H1 (cell line): Measurements from ENCODE around the gene TLR4. TPM values are rescaled to one million over a fixed set of nuclear protein-coding genes. Genes with fewer than 3 reads are reported as not detected.

Experiments used
- CTCF ChIA-PET: fragments of 300-600 bp; sonication (Branson Sonifier 250); formaldehyde crosslinking; loops from one replicate; lab custom pipeline; 2021; ENCODE audit not compliant: partially characterized antibody; lab: Charles Lee
- POLR2A ChIA-PET: fragments of 300-600 bp; sonication (Branson Sonifier 250); formaldehyde crosslinking; loops from one replicate; lab custom pipeline; 2021; ENCODE audit warnings: inconsistent platforms; ENCODE audit not compliant: partially characterized antibody; lab: Charles Lee
- DNase-seq, 2 experiments: peaks; one replicate each; pipeline versions ENCODE4 v3.0.0 to v3.0.0-alpha.2; 2010 to 2022; ENCODE audit warnings: low spot score in 2 of 2, low read depth in 1 of 2, mixed read lengths in 1 of 2
- FAIRE-seq: peaks from 2 replicates; lab custom pipeline; 2011; peaks lifted over from hg19 to GRCh38; lab: Jason Lieb, UNC
- H2AFZ ChIP-seq: 2 replicates; pipeline ENCODE4 v1.8.1; 2012; ENCODE audit warnings: low read length, inconsistent platforms
- H2AK5ac ChIP-seq: 2 replicates; pipeline ENCODE4 v1.6.1; 2013; ENCODE audit warnings: low read depth, low read length
- H2BK120ac ChIP-seq: replicated peaks from 2 replicates; pipeline ENCODE3; 2013; ENCODE audit warnings: low read depth, low read length, inconsistent platforms
- H2BK12ac ChIP-seq: 2 replicates; pipeline ENCODE4 v1.6.1; 2013; ENCODE audit warnings: low read depth, low read length
- H2BK15ac ChIP-seq: 2 replicates; pipeline ENCODE4 v1.6.1; 2013; ENCODE audit warnings: low read length
- H2BK20ac ChIP-seq: 2 replicates; pipeline ENCODE4 v1.6.1; 2013; ENCODE audit warnings: low read length
- H2BK5ac ChIP-seq: 2 replicates; pipeline ENCODE4 v1.6.1; 2013; ENCODE audit warnings: low read depth, low read length
- H3K14ac ChIP-seq: 2 replicates; pipeline ENCODE4 v1.6.1; 2013; ENCODE audit warnings: inconsistent platforms; ENCODE audit not compliant: insufficient read length
- H3K18ac ChIP-seq: 2 replicates; pipeline ENCODE4 v1.6.1; 2013; ENCODE audit warnings: low read length; ENCODE audit errors: extremely low read depth
- H3K23ac ChIP-seq: 2 replicates; pipeline ENCODE4 v1.6.1; 2013; ENCODE audit warnings: inconsistent platforms; ENCODE audit not compliant: insufficient read length
- H3K23me2 ChIP-seq: 2 replicates; pipeline ENCODE4 v1.6.1; 2013; ENCODE audit warnings: low read depth, low read length
- H3K27ac ChIP-seq: 2 replicates; pipeline ENCODE4 v1.6.1; 2011; ENCODE audit warnings: low read depth, low read length, inconsistent platforms
- H3K27me3 ChIP-seq, 4 experiments: replicated peaks in 1 of 4; 1 replicate in 1 of 4; 2 replicates in 3 of 4; pipeline versions ENCODE4 v1.6.1 to v1.8.1; 2011 to 2013; ENCODE audit warnings: low read length in 3 of 4, mild to moderate bottlenecking in 3 of 4, inconsistent platforms in 2 of 4, mixed read lengths in 2 of 4, moderate library complexity in 1 of 4; ENCODE audit not compliant: control insufficient read depth in 3 of 4, insufficient read depth in 3 of 4; ENCODE audit errors: extremely low read depth in 1 of 4
- H3K36me3 ChIP-seq, 4 experiments: 2 replicates each; pipeline versions ENCODE4 v1.6.1 to v1.8.1; 2011 to 2013; ENCODE audit warnings: mild to moderate bottlenecking in 4 of 4, low read length in 3 of 4, moderate library complexity in 2 of 4, control low read depth in 1 of 4, inconsistent platforms in 1 of 4; ENCODE audit not compliant: insufficient read depth in 4 of 4, control insufficient read depth in 2 of 4
- H3K4ac ChIP-seq: replicated peaks from 2 replicates; pipeline ENCODE3; 2013; ENCODE audit warnings: low read length, low read depth, mixed read lengths, inconsistent platforms; ENCODE audit not compliant: insufficient read length
- H3K4me1 ChIP-seq, 4 experiments: replicated peaks in 1 of 4; 1 replicate in 1 of 4; 2 replicates in 3 of 4; pipeline versions ENCODE4 v1.6.1 to v1.8.1; 2011 to 2013; ENCODE audit warnings: low read length in 3 of 4, inconsistent platforms in 2 of 4, mixed read lengths in 1 of 4; ENCODE audit not compliant: insufficient read depth in 4 of 4, control insufficient read depth in 3 of 4
- H3K4me2 ChIP-seq, 2 experiments: 2 replicates each; pipeline versions ENCODE4 v1.6.1 to v1.8.1; 2011 to 2013; ENCODE audit warnings: low read depth in 2 of 2, low read length in 2 of 2, control low read depth in 1 of 2, inconsistent platforms in 1 of 2, mild to moderate bottlenecking in 1 of 2; ENCODE audit not compliant: insufficient read depth in 1 of 2
- H3K4me3 ChIP-seq, 4 experiments: fragments of 200-600, 300-600 bp in 1 of 4; sonication (generic), shearing (Covaris generic), sonication (Bioruptor Twin) in 1 of 4; 2 replicates each; pipeline versions ENCODE4 v1.5.1 to v1.8.1; 2011 to 2016; ENCODE audit warnings: low read length in 4 of 4, low read depth in 3 of 4, control low read depth in 2 of 4, inconsistent platforms in 2 of 4, mild to moderate bottlenecking in 2 of 4, mixed read lengths in 1 of 4, moderate library complexity in 1 of 4; ENCODE audit not compliant: insufficient read depth in 2 of 4; ENCODE audit errors: extremely low read depth in 1 of 4
- H3K56ac ChIP-seq: replicated peaks from 2 replicates; pipeline ENCODE3; 2013; ENCODE audit warnings: low read depth, mild to moderate bottlenecking, mixed read lengths, low read length, inconsistent platforms; ENCODE audit not compliant: insufficient read length
- H3K79me1 ChIP-seq: 2 replicates; pipeline ENCODE4 v1.6.1; 2013; ENCODE audit warnings: low read depth, low read length, control low read depth
- H3K79me2 ChIP-seq, 2 experiments: 2 replicates each; pipeline versions ENCODE4 v1.6.1 to v1.8.1; 2012 to 2013; ENCODE audit warnings: low read length in 2 of 2, mild to moderate bottlenecking in 2 of 2, inconsistent platforms in 1 of 2; ENCODE audit not compliant: insufficient read depth in 2 of 2, control insufficient read depth in 1 of 2
- H3K9ac ChIP-seq, 4 experiments: replicated peaks in 1 of 4; 1 replicate in 1 of 4; 2 replicates in 3 of 4; pipeline versions ENCODE4 v1.6.1 to v1.8.1; 2011 to 2013; ENCODE audit warnings: low read depth in 3 of 4, low read length in 3 of 4, control low read depth in 2 of 4, mild to moderate bottlenecking in 2 of 4, moderate library complexity in 2 of 4, inconsistent platforms in 1 of 4; ENCODE audit errors: extremely low read depth in 1 of 4
- H3K9me3 ChIP-seq, 2 experiments: 2 replicates each; pipeline versions ENCODE4 v1.6.1 to v1.8.1; 2012 to 2013; ENCODE audit warnings: mild to moderate bottlenecking in 2 of 2, moderate library complexity in 2 of 2, control low read depth in 1 of 2, inconsistent platforms in 1 of 2, low read depth in 1 of 2, low read length in 1 of 2, mixed read lengths in 1 of 2; ENCODE audit not compliant: insufficient read depth in 2 of 2
- H4K20me1 ChIP-seq, 2 experiments: replicated peaks in 1 of 2; 2 replicates each; pipeline versions ENCODE3 to v1.8.1; 2011 to 2013; ENCODE audit warnings: inconsistent platforms in 2 of 2, low read length in 2 of 2, mild to moderate bottlenecking in 1 of 2; ENCODE audit not compliant: insufficient read depth in 2 of 2, control insufficient read depth in 1 of 2
- H4K5ac ChIP-seq: 2 replicates; pipeline ENCODE4 v1.6.1; 2013; ENCODE audit warnings: low read length, low read depth, mixed read lengths, inconsistent platforms; ENCODE audit not compliant: insufficient read length
- H4K8ac ChIP-seq: 2 replicates; pipeline ENCODE4 v1.8.0; 2013; ENCODE audit warnings: mild to moderate bottlenecking, moderate library complexity, low read length, inconsistent platforms; ENCODE audit not compliant: insufficient read depth; ENCODE audit errors: extremely low read depth
- H4K91ac ChIP-seq: replicated peaks from 2 replicates; pipeline ENCODE3; 2013; ENCODE audit warnings: low read length, mixed read lengths, inconsistent platforms; ENCODE audit not compliant: insufficient read length
- CBX5 ChIP-seq: fragments of 300-800, 300-1000 bp; sonication (generic); IDR thresholded peaks from 2 replicates; pipeline ENCODE4 v1.7.1; 2016; ENCODE audit warnings: antibody characterized with exemption, low read length, low read depth
- E2F6 ChIP-seq: IDR thresholded peaks from 2 replicates; pipeline ENCODE4 v1.6.1; 2012; ENCODE audit warnings: inconsistent platforms
- HDAC6 ChIP-seq: IDR thresholded peaks from one replicate; pipeline ENCODE4 v1.7.1; 2012; ENCODE audit warnings: low read depth, mild to moderate bottlenecking, inconsistent platforms, low read length, moderate library complexity
- KDM5A ChIP-seq: fragments of 200-600 bp; IDR thresholded peaks from 2 replicates; pipeline ENCODE4 v1.7.1; 2012; ENCODE audit warnings: mild to moderate bottlenecking, low read length, inconsistent platforms, mixed read lengths
- POU5F1 ChIP-seq: IDR thresholded peaks from 2 replicates; pipeline ENCODE4 v1.6.1; 2011; ENCODE audit warnings: low read depth, mild to moderate bottlenecking, low read length, moderate library complexity
- RNF2 ChIP-seq: fragments of 200-900, 300-1000 bp; sonication (generic); IDR thresholded peaks from 2 replicates; pipeline ENCODE4 v1.7.1; 2016; ENCODE audit warnings: borderline replicate concordance, low read depth, mild to moderate bottlenecking, antibody characterized with exemption, low read length; ENCODE audit not compliant: poor library complexity, severe bottlenecking; ENCODE audit errors: missing control alignments
- SIRT6 ChIP-seq: IDR thresholded peaks from one replicate; pipeline ENCODE4 v1.7.1; 2012; ENCODE audit warnings: low read length, inconsistent platforms
- SP1 ChIP-seq: IDR thresholded peaks from 2 replicates; pipeline ENCODE4 v1.6.1; 2011; ENCODE audit warnings: low read depth, low read length
- TAF1 ChIP-seq: IDR thresholded peaks from 2 replicates; pipeline ENCODE4 v1.6.1; 2011; ENCODE audit warnings: mild to moderate bottlenecking, low read depth, low read length
- TAF7 ChIP-seq: optimal IDR thresholded peaks from 2 replicates; pipeline ENCODE3; 2011; ENCODE audit warnings: low read depth, mild to moderate bottlenecking, inconsistent platforms, low read length, moderate library complexity, borderline replicate concordance
- whole genome bisulfite sequencing, 2 experiments: shearing (Covaris generic) in 1 of 2; methylation state at CpG; one replicate each; pipeline versions ENCODE4 v1.1.6 to v1.1.7; 2013 to 2015; ENCODE audit warnings: low lambda C conversion rate in 2 of 2, mixed read lengths in 2 of 2, inconsistent platforms in 1 of 2, low coverage in 1 of 2, missing lambda C conversion rate in 1 of 2; ENCODE audit not compliant: insufficient replicate concordance in 2 of 2, insufficient coverage in 1 of 2, insufficient read length in 1 of 2; ENCODE audit errors: extremely low coverage in 1 of 2, missing lambda C conversion rate in 1 of 2; 5-methylcytosine and 5-hydroxymethylcytosine counted together
- polyA plus RNA-seq, 7 experiments: library from polyadenylated mRNA; depleted of rRNA in 3 of 7; stranded (reverse) in 5 of 7; unstranded in 2 of 7; fragments of >200 nt in 5 of 7; fragments of 200-250 nt in 2 of 7; gene quantifications; 1 replicate in 5 of 7; 2 replicates in 1 of 7; 4 replicates in 1 of 7; pipeline versions ENCODE4 v1.2.1 to v1.2.3, GENCODE V29; 2011 to 2013; ENCODE audit warnings: missing spikeins in 2 of 7, mixed read lengths in 2 of 7
- total RNA-seq: library from RNA; stranded (reverse); fragmentation: NEBNext Ultra II Directional; extraction: Animal tissue kit (Norgen Biotek cat#: 25700); gene quantifications from 2 replicates; pipeline ENCODE4 v1.2.1, GENCODE V29; 2021

TLR4 gene
- total and polyA plus RNA-seq, 2 of the 8 experiments (the other 6 are each of a cell fraction or from before 2014, with no cell fraction given), result 0.02 to 0.17 TPM

GRCh38 chr9:117703537-117703936, 666 bp upstream of the TLR4 start:
- H2AFZ ChIP-seq, result peak overlapping the region; percentile 79; the same call in 1 of the 2 replicates
- no peaks in the 10 kb centered on the region for H3K27me3 ChIP-seq
- H2BK120ac ChIP-seq, result no peak overlapping the region
- H3K36me3 ChIP-seq, result no peaks in the 10 kb centered on the region
- no peak overlapping the region for H2BK20ac ChIP-seq
- no peak overlapping the region for H4K91ac ChIP-seq
- H4K8ac ChIP-seq, result no peak overlapping the region
- H4K20me1 ChIP-seq, result no peaks in the 10 kb centered on the region
- H4K5ac ChIP-seq, result no peak overlapping the region
- no peak overlapping the region for H3K23ac ChIP-seq
- no peak overlapping the region for H2AK5ac ChIP-seq
- H3K4me1 ChIP-seq, result peaks cover 0 to 3% (median 0%) of the 10 kb centered on the region in 4 experiments; a peak in 2 of 7 replicates
- H3K18ac ChIP-seq, result no peak overlapping the region
- DNase-seq (no peak), FAIRE-seq (no peak)
- no peak overlapping the region for H3K56ac ChIP-seq
- H3K9ac ChIP-seq, result no peak overlapping the region
- no peaks in the 10 kb centered on the region for H3K79me1 ChIP-seq
- H2BK12ac ChIP-seq, result no peak overlapping the region
- no peaks in the 10 kb centered on the region; the same call in 1 of the 2 replicates for H3K23me2 ChIP-seq
- 92% methylated on average over 3 of the region's 3 CpGs; no CpG with 5 or more reads in 1 of the 2 experiments for WGBS, 2 experiments
- no peak overlapping the region for H2BK15ac ChIP-seq
- POLR2A ChIA-PET, result no interaction called here
- no peak overlapping the region for H3K27ac ChIP-seq
- no peak overlapping the region for H3K4me2 ChIP-seq
- H3K4me3 ChIP-seq, result no peak overlapping the region
- H3K4ac ChIP-seq, result no peak overlapping the region
- no peak overlapping the region for H2BK5ac ChIP-seq
- H3K14ac ChIP-seq, result no peak overlapping the region
- H3K79me2 ChIP-seq, result no peaks in the 10 kb centered on the region
- TF ChIP-seq SIRT6 (no peak), SP1 (no peak), KDM5A (no peak), TAF7 (no peak), POU5F1 (no peak), E2F6 (no peak), TAF1 (no peak), RNF2 (no peak), CBX5 (no peak), HDAC6 (no peak)
- CTCF ChIA-PET, result no interaction called here
- H3K9me3 ChIP-seq, result no peaks in the 10 kb centered on the region
